ENCODE measurements around the gene OSBPL2.

The OSBPL2 gene

DNA sequence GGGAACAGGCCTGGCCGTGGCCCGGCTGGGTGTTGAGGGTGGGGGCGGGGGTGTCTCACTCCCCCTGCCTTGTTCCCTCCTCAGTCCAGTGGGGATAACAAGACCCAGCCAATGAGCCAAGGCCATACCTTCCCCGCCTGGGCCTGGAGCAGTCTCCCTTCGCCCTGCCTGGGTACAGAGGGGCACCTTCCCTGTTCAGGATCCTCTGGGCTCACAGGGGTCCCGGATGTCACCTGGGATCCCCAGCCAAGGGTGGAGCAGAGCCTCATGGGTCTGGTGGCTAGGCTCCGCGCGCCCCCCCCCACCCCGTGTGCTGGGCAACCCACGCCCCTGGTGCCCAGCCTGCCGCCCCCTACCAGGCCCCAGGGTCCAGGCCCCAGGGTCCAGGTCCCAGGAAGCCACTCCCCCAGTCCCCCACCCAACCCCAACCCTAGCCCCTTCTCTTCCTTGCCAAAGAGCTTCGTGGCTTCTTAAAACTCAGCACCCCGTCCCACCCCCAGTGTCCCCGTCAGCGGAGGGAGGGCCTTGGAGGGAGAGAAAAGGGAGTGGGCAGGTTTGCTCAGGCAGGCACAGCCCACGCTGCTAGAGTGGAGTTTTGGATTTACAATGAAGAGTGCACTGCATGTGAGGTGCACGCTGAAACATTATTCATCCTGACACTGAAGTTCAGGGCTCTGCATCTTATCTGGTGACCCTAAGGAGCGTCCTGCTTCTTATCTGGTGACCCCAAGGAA is 30.1 kb upstream of the OSBPL2 start:
- DNase-seq: no peak

- no peak for DNase-seq
Measured at GRCh38 chr20:62208795-62209755, 29.2 kb upstream of the OSBPL2 start.

GRCh38 chr20:62209850-62210495 is 28.3 kb upstream of the OSBPL2 start:
- DNase-seq: no peak

- no peak for DNase-seq
Measured at GRCh38 chr20:62210496-62210855, 27.8 kb upstream of the OSBPL2 start.

GRCh38 chr20:62211216-62211615 is 27.1 kb upstream of the OSBPL2 start:
- DNase-seq: no peak

GRCh38 chr20:62211769-62212288 is 26.5 kb upstream of the OSBPL2 start:
- no peak for DNase-seq

- DNase-seq: no peak
Measured at GRCh38 chr20:62212299-62212698, 26.0 kb upstream of the OSBPL2 start.

- no peak for DNase-seq
Measured at GRCh38 chr20:62214067-62214466, 24.3 kb upstream of the OSBPL2 start.

GRCh38 chr20:62215020-62215990 is 23.0 kb upstream of the OSBPL2 start:
- DNase-seq: no peak

DNA sequence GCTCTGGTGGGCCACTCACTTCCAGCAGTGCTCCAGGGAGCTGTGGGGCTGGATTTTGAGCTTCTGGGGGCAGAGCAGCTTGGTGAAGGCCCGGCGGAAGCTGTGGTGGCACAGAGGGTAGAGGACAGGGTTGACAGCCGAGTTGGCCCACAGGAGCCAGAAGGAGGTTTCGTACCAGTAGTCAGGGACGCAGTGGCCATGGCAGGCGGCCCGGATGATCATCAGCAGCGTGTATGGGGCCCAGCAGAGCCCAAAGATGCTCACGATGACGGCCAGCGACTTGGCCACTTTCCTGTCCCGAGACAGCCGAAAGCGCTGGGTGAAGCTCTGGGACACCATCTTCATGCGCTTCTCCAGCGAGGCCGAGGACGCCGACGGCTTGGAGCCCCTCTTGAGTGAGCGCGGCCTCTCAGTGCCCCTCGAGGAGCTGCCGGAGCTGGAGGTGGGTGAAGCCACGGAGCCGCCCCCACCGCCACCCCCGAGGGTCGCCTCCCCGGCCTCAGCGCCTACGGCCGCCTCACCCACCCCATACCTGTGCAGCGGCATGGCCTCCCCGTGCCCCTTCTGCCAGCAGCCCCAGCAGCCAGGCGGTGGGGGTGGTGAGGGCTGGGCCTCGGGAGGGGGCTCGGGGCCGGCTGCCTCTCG is 22.2 kb upstream of the OSBPL2 start:
- no peak for DNase-seq

DNA sequence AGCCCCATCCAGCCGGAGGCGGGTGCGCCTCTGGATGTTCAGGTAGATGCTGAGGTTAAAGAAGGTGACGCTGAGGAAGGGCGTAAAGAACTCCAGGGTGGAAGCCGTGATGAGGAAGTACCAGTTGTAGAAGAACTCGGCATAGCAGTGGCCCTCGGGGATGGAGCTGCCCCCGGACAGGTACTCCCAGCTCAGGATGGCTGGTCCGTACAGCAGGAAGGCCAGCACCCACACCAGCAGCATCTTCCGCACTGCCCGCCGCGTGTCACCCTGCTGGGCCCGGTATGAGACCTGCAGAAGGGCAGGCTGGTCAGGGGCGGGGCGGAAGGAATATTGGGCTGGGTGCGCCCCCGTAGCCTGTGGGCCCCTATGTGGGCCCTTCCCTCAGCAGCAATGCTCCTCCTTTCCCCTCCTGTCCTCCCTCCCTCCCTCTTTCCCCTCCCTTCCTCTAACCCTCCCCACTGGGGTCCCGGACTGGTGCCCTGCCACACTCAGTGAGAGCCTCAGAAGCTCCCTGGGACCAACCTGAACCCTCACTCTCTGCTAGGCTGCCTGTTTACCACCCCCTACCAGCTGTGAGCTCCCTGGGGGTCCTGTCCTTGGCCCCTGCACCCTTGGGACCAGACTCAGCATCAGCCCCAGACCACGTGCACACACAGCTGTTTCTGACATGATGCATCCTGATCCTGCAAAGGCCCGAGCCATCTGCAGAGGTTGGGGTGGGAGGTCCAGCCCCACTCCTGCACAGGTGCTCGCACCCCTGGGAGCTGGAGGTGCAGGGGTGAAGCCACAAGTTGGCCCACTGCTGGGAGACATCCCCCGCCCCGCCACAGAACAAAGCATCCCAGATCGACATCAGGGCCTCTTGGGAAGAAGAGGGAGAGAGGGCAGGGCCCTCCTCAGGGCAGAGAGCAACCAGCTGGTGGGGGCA is 21.4 kb upstream of the OSBPL2 start:
- no peak for DNase-seq

GRCh38 chr20:62217913-62218773 is 20.2 kb upstream of the OSBPL2 start:
- DNase-seq: no peak

DNA sequence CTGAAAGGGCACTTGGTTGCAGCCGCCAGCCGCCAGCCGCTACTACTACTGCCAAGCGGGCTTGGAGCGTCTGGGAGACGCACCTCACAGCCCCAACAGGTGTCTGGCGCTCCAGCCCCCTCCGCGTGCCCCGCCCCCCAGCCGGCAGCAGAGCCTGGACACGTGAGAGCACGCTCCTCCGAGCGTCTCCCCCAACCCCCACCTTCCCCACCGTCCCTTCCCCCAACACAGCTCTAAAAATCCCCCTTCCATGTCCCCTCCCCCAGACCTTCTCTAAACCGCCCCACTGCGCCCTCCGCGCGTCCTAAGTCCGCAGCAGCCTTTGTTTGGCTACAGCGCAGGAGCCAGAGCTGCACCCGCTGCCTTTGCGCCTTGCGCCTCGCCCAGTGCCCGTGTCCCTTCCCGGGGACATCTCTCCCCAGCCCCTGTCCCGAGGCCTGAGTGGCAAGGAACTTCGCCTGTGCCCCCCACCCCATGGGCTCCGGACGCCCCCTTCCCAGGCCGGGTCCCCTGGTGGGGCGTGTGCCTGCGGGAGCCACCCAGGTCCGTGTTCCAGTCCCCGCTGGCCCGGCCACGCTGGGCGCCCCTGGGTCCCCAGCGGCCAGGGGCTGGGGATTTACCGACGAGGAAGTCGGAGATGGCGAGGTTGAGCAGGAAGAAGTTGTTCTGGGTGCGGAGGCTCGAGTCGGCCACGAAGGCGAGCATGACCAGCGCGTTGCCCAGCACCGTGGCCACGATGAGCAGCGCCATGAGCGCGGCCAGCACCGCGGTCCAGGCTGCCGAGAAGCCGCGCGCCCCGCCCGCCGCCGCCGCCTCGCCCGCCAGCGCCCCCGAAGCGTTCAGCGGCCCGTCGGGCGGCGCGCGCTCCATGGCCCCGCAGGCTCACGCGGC is 19.0 kb upstream of the OSBPL2 start:
- no peak for DNase-seq

DNA sequence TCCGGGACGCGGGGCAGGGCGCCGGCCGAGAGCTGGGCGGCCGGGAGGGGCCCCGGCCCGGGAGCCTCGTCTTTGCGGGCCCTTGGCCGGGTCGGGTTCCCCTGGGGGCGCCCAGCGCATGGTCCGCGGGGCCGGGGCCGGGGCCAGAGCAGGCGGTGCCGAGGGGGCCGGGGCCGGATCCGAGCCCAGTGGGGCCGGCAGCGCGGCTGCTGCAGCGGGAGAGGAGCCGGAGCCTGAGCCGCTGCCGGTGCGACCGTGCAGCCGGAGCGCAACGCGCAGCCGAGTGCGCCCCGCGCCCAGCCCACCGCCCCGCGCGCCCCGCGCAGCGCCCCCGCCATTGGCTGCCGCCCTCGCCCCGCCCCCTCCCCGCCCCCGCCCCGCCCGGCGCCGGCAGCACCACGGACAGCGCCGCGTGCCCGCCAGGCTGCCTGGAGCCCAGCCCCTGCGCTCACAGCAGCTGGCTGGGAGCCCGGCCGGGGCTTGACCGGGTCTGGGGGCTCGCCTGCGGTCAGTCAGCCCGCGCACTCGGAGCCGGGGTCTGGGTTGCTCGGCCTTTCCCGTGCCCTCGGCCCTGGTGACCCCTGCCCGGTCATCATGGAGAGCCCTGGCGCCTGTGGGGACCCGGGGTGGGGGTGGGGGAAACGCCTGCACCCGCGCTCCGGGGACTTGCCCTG is 18.2 kb upstream of the OSBPL2 start, which contains the start of gene HRH3:
HRH3 (minus strand) TSS at position 287 of the 674 bp plus-strand sequence. CDS start 308 bp downstream, outside the sequence.
- DNase-seq: no peak

DNA sequence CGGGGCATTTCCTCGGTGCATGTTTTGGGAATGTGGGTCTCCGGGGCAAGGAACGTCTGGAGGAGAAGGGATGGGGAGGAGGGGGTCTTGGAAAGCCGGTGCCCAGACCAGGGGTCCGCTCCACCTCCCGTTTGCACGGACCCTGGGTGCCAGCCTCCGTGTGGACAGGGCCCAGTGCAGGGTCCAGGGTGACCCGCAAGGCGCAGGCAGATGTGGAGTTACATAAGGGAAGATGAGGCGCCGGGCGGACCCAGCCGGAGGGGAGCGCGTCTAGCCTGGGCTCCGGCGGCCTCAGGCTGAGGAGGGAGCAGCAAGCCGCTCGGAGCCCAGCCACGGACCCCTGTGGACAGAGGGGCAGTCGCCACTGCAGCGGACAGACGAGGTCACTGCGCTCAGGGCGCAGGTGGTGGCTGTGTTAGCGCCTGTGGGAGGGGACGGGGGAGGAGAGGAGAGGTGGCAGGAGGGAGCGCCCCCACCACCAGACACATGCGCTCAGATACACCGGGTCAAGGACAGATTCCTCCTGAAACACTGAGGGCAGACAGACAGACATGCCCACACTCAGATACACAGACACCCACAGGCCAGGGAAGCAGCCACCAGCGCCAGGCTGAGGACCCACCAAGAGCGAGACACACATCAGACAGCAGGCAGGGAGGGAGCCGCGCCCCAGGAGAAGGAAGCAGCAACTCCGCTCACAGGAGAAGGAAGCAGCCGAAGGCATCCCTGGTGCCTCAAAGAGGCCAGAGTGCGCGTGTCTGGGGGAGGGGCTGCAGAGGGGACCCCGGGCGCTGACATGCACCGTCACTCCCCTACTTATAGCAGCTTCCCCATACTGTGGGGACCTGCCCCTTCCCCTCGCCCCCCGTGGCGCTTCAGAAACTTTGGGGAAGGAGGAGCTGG is 17.4 kb upstream of the OSBPL2 start:
- DNase-seq: no peak

- DNase-seq: no peak
Measured at GRCh38 chr20:62222266-62222850, 16.0 kb upstream of the OSBPL2 start.
